Activated CD8-positive, alpha-beta T cell treated with anti-CD3 and anti-CD28 coated beads for 36 hours (primary cell): Measurements from ENCODE around the gene PRKG1. TPM values are rescaled to one million over a fixed set of nuclear protein-coding genes. Genes with fewer than 3 reads are reported as not detected.

ENCODE experiments used
- ATAC-seq: fragments of 200-7000 bp; cut with Tn5 transposase; one replicate; pipeline ENCODE4 v1.10.0; 2021; ENCODE audit warnings: mild to moderate bottlenecking, moderate library complexity
- CTCF ChIA-PET: fragments of 350-600 bp; sonication (Branson Sonifier 250); formaldehyde crosslinking; loops from one replicate; lab custom pipeline; 2021; ENCODE audit warnings: antibody characterized with exemption; lab: Charles Lee
- POLR2A ChIA-PET: fragments of 350-600 bp; sonication (Branson Sonifier 250); formaldehyde crosslinking; loops from one replicate; lab custom pipeline; 2021; ENCODE audit warnings: antibody characterized with exemption; lab: Charles Lee
- DNase-seq: peaks from one replicate; pipeline ENCODE4 v3.0.0-alpha.2; 2020
- H3K27ac Mint-ChIP-seq: one replicate; pipeline ENCODE4 v1.8.0; 2021; ENCODE audit warnings: mild to moderate bottlenecking, mixed read lengths
- H3K27me3 Mint-ChIP-seq: one replicate; pipeline ENCODE4 v1.8.0; 2021; ENCODE audit warnings: mixed read lengths
- H3K36me3 Mint-ChIP-seq: one replicate; pipeline ENCODE4 v1.8.0; 2021; ENCODE audit warnings: low read depth, mixed read lengths
- H3K4me1 Mint-ChIP-seq: one replicate; pipeline ENCODE4 v1.8.0; 2021; ENCODE audit warnings: low read depth, mixed read lengths
- H3K4me3 Mint-ChIP-seq: one replicate; pipeline ENCODE4 v1.8.0; 2021; ENCODE audit warnings: mild to moderate bottlenecking, moderate library complexity, mixed read lengths
- H3K9me3 Mint-ChIP-seq: one replicate; pipeline ENCODE4 v1.8.0; 2021; ENCODE audit warnings: mixed read lengths
- CTCF ChIP-seq: fragments of 200-600 bp; IDR thresholded peaks from one replicate; pipeline ENCODE4 v1.8.0; 2022; ENCODE audit warnings: antibody characterized with exemption, mild to moderate bottlenecking
- intact Hi-C: fragments of 100-400 bp; cut with micrococcal nuclease; formaldehyde crosslinking; loops from one replicate; pipeline ENCODE4 v1.10.0; 2022
- total RNA-seq, 2 experiments: library from RNA; stranded (reverse); gene quantifications; one replicate each; pipeline ENCODE4 v1.2.3, GENCODE V29; 2021

PRKG1 gene
- total RNA-seq, 2 experiments from 2014 or later, result not detected

- Mint-ChIP-seq H3K27me3 (peaks cover 37% of the 10 kb centered on the region), H3K36me3 (no peaks in the 10 kb centered on the region), H3K9me3 (no peaks in the 10 kb centered on the region), H3K4me3 (no peak overlapping the region), H3K27ac (no peak overlapping the region), H3K4me1 (peaks cover 7% of the 10 kb centered on the region)
- no peak for TF ChIP-seq CTCF
- intact Hi-C loops, result no loop called here
- DNase-seq (no peak), ATAC-seq (no peak)
- POLR2A ChIA-PET, result no interaction called here
- CTCF ChIA-PET, result no interaction called here
Observed at GRCh38 chr10:51075043-51075872, 971 bp downstream of the PRKG1 start.

GRCh38 chr10:51075873-51076229 lies 1.6 kb downstream of the PRKG1 start:
- Mint-ChIP-seq H3K36me3 (no peaks in the 10 kb centered on the region), H3K27ac (no peak overlapping the region), H3K4me3 (no peak overlapping the region), H3K4me1 (peaks cover 7% of the 10 kb centered on the region), H3K9me3 (no peaks in the 10 kb centered on the region), H3K27me3 (peaks cover 37% of the 10 kb centered on the region)
- intact Hi-C loops, result no loop called here
- ATAC-seq, result no peak
- CTCF ChIA-PET, result no interaction called here
- TF ChIP-seq CTCF, result no peak
- POLR2A ChIA-PET, result no interaction called here
- DNase-seq, result no peak

GRCh38 chr10:51076299-51076841 lies 2.1 kb downstream of the PRKG1 start:
- intact Hi-C loops, result no loop called here
- no peak for TF ChIP-seq CTCF
- Mint-ChIP-seq H3K4me3 (no peak overlapping the region), H3K4me1 (peaks cover 7% of the 10 kb centered on the region), H3K27me3 (peaks cover 37% of the 10 kb centered on the region), H3K36me3 (no peaks in the 10 kb centered on the region), H3K27ac (no peak overlapping the region), H3K9me3 (no peaks in the 10 kb centered on the region)
- no peak for ATAC-seq
- CTCF ChIA-PET, result no interaction called here
- POLR2A ChIA-PET, result no interaction called here
- no peak for DNase-seq

GRCh38 chr10:51077074-51077473 lies 2.8 kb downstream of the PRKG1 start:
- H3K27me3 Mint-ChIP-seq, result peaks cover 34% of the 10 kb centered on the region
- H3K9me3 Mint-ChIP-seq, result no peaks in the 10 kb centered on the region
- CTCF ChIA-PET, result no interaction called here
- ATAC-seq (no peak), DNase-seq (no peak)
- no peak overlapping the region for H3K4me3 Mint-ChIP-seq
- H3K36me3 Mint-ChIP-seq, result no peaks in the 10 kb centered on the region
- H3K4me1 Mint-ChIP-seq, result peaks cover 7% of the 10 kb centered on the region
- intact Hi-C loops, result no loop called here
- TF ChIP-seq CTCF, result no peak
- POLR2A ChIA-PET, result no interaction called here
- H3K27ac Mint-ChIP-seq, result no peak overlapping the region

GRCh38 chr10:51077507-51077906 lies 3.2 kb downstream of the PRKG1 start:
- Mint-ChIP-seq H3K27ac (no peak overlapping the region), H3K9me3 (no peaks in the 10 kb centered on the region), H3K27me3 (peaks cover 36% of the 10 kb centered on the region), H3K36me3 (no peaks in the 10 kb centered on the region), H3K4me1 (peaks cover 7% of the 10 kb centered on the region), H3K4me3 (no peak overlapping the region)
- intact Hi-C loops, result no loop called here
- ChIA-PET CTCF (no interaction called here), POLR2A (no interaction called here)
- no peak for ATAC-seq
- DNase-seq, result no peak
- no peak for TF ChIP-seq CTCF
